Ramos (cell line): ENCODE data around the gene F3.

ENCODE experiments used
- in situ Hi-C: fragments of 300-500 bp; cut with MboI; formaldehyde crosslinking; loops from one replicate; pipeline ENCODE4 v1.14.3; 2022; ENCODE audit warnings: low sequenced_read_pairs; ENCODE audit not compliant: unreplicated experiment

F3 gene

DNA sequence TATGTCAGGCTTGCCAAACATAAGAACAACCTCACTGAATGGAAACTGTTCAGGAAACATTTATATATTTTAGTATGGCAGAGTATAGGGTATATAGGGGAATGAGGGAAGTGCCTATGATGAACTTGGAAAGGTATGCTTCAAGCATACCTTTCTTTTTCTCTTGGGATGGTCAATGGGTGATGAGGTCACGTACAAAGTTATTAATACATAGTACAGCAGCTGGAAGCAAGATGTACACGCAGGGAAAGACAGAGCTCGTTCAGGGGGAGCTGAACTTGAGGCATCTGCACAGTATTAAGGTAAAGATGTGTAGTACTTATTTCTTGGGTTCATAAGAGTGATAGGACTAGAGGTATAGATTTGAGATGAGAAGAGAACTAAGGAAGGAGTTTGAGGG lies 61.9 kb downstream of the F3 start:
- in situ Hi-C loops: loop anchor here (25.0 kb wide), 1 partner anchor 333 kb away; the partner anchor contains the start of gene SLC44A3
